Activated CD8-positive, alpha-beta memory T cell treated with anti-CD3 and anti-CD28 coated beads for 36 hours (primary cell): ENCODE data around the gene PNPLA3. TPM values are rescaled to one million over a fixed set of nuclear protein-coding genes. Genes with fewer than 3 reads are reported as not detected.

Source experiments
- CTCF ChIA-PET: fragments of 350-600 bp; sonication (Branson Sonifier 250); formaldehyde crosslinking; loops from one replicate; lab custom pipeline; 2021; ENCODE audit warnings: antibody characterized with exemption; lab: Charles Lee
- POLR2A ChIA-PET: fragments of 350-600 bp; sonication (Branson Sonifier 250); formaldehyde crosslinking; loops from one replicate; lab custom pipeline; 2021; ENCODE audit warnings: antibody characterized with exemption; lab: Charles Lee
- total RNA-seq, 2 experiments: library from RNA; stranded (reverse); gene quantifications; one replicate each; pipeline ENCODE4 v1.2.3, GENCODE V29; 2021

Gene PNPLA3
- total RNA-seq, 2 experiments from 2014 or later, result 0.15 to 0.42 TPM

DNA sequence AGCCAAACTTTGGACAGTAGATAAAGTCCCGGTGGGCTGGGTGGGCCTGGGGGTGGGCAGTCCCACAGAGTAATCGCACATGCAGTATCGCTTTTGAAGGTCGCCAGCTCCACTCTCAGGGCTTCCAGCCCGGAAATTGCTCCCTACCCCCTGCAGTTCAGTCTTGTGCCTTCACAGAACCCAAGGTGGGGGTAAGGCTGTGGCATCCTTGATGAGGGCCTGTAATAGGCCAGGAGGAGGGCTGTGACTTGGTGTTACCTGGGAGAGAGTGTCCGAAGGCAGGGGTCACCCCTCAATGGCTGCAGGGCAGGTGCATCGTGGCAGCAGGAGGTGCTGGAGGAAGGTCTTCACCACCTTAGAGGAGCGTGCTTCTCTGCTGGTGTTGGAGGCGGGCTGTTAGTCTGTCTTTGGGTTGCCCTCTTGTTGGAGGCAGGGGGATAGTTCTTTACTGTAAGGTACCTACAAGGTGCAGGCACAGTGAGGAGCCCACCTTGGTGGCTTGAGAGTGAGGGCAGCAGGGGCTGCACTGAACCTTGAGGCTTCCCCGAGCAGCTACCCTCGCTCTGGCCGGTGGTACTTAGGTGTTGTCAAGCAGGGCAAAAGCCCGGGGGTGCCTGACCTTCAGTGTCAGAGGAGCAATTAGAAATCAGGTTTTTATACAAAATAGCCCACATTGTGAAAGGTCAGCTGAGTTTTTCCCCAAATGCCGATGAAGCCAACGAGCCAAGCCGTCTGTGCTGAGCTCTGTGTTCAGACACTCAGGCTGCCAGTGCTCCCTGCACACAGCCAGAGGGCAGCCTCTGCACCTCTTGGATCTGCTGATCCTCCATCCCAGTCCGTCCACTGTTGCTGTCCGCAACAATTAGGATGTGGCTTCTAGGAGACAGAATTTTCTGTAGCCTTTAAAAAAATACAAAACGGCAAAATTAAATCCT, 53.5 kb downstream of the PNPLA3 start:
- POLR2A ChIA-PET, result no interaction called here
- CTCF ChIA-PET, result no interaction called here

DNA sequence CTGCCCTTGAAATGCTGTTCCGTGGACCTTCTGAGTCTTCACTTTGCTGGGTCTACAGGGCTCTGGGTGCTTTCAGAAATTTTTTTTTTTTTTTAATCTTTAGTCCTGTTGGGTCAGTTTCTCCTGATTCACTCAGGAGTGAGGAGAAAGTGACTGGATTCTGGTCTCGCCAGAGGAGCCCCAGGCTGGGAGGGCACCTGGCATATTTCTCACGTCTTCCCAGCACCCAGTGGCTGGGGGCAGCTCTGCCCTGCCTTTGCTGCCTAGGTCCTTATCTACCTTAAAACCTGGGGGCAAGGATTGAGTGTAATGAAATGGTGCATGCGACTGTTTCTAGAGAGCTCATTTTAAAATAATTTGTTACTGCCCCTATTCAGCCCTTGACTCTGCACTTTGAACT, 55.0 kb downstream of the PNPLA3 start:
- CTCF ChIA-PET, result no interaction called here
- POLR2A ChIA-PET, result interaction anchor here (1.0 kb wide), 1 partner anchor 12 kb away, joined by 3 read pairs; no protein-coding TSS in a partner anchor

DNA sequence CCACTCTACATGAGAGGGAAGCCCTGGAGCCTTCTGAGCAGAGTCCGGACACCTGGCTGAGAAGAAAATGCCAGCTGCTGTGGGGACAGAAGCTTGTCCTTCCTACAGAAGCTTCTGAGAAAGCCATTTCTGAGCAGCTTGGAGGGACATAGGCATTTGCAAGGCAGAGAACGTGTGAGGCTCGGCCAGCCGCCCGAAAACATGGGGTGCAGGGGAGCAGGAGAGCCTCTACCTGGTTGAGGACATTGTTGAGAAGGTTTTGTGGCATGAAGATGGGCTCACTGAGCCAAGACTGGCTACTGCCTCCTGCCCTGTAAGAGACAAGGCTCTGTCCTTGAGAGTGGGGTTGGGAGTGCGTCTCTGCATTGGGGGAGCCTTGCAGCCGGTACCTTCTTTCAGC, 57.0 kb downstream of the PNPLA3 start:
- POLR2A ChIA-PET, result no interaction called here
- CTCF ChIA-PET, result interaction anchor here (1.3 kb wide), 1 partner anchor 13 kb away, joined by 4 read pairs; no protein-coding TSS in a partner anchor

- POLR2A ChIA-PET, result no interaction called here
- CTCF ChIA-PET, result no interaction called here
Observed at GRCh38 chr22:43980996-43981395, 57.4 kb downstream of the PNPLA3 start.

GRCh38 chr22:43983808-43984207, 60.2 kb downstream of the PNPLA3 start:
- POLR2A ChIA-PET, result no interaction called here
- CTCF ChIA-PET, result interaction anchor here (1.0 kb wide), 1 partner anchor 9 kb away, joined by 4 read pairs; no protein-coding TSS in a partner anchor

GRCh38 chr22:43985532-43985931, 61.9 kb downstream of the PNPLA3 start:
- POLR2A ChIA-PET, result no interaction called here
- CTCF ChIA-PET, result interaction anchor here (0.8 kb wide), 1 partner anchor 27 kb away, joined by 3 read pairs; no protein-coding TSS in a partner anchor

DNA sequence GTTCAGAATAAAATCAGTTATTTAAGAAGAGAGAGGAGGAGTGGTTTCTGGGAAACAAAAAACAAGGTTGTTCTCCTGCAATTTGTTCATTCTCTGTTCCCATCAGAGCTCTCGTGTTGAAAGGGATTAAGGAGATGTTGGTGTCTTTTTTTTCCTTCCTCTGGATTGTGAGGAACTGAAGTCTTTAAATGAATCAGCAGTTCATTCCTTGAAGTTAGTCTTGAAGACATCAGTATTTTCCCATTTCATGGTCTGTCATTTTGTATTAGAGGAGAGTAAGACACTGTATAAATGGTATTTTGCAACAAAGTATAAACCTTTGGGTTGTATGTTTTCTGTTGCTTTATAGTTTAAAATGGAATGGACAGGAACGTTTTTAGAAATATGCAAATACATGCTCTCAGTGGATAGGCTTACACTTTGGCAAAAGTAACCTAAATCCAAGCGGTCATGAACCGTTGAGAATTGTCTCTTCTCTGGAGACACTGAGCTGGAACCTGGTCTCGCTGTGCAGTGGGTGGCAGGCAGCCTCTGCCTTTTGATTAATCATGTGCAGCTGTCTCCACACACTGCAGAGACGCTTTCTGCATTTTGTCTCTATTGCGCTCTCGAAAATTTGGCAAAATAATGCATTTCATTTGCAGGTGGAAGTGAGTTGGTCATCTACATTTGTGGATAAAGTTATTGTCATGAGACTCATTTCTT, 64.7 kb downstream of the PNPLA3 start:
- CTCF ChIA-PET, result interaction anchor here (1.2 to 1.3 kb wide), 3 partner anchors 36 to 637 kb away, joined by 3 to 4 read pairs (median 4); partner anchors contain the start of gene PARVB
- POLR2A ChIA-PET, result no interaction called here

DNA sequence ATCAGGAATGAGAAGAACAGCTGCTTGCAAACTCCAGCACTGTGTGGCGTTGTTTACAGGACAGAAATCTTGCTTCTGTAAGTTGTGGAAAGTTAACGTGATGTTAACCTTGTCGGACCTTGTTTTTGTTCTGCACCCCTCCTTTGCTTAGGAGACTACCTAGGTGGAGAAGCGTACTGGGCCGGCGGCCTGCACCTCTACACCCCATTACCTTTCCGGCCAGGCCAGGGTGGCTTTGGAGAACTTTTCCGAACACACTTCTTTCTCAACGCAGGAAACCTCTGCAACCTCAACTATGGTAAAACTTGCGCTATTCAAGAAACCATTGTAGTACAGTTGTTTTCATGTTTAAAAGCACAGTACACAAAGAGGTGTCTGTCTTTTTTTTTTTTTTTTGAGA, 65.4 kb downstream of the PNPLA3 start:
- CTCF ChIA-PET, result no interaction called here
- POLR2A ChIA-PET, result interaction anchor here (0.7 kb wide), 1 partner anchor 696 kb away, joined by 6 read pairs; no protein-coding TSS in a partner anchor

DNA sequence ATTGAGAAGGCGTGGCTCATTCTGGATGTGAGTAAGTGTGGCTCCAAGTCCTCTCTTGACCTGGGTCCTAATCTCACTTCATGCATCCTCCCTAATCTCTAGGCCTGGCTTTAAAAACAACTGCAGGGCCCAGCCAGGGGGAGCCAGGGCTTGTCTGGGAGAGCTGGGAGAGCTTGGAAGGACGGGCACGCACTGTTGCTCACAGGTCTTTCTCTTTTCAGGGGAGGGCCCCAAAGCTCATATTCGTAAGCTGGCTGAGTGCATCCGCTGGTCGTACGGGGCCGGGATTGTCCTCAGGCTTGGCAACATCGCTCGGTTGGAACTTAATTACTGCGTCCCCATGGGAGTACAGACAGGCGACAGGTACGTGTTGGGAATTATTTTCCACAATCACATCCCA, 66.4 kb downstream of the PNPLA3 start:
- ChIA-PET POLR2A (interaction anchor here (1.0 kb wide), 1 partner anchor 11 kb away, joined by 3 read pairs; no protein-coding TSS in a partner anchor), CTCF (interaction anchor here (0.9 to 2.1 kb wide), 3 partner anchors 96 to 636 kb away, joined by 3 to 5 read pairs (median 3); no protein-coding TSS in a partner anchor)

GRCh38 chr22:43991316-43992020, 67.9 kb downstream of the PNPLA3 start:
- ChIA-PET POLR2A (interaction anchor here (0.6 kb wide), 1 partner anchor 94 kb away, joined by 3 read pairs; no protein-coding TSS in a partner anchor), CTCF (interaction anchor here (1.3 to 2.1 kb wide), 3 partner anchors 90 to 576 kb away, joined by 3 to 5 read pairs (median 3); no protein-coding TSS in a partner anchor)

DNA sequence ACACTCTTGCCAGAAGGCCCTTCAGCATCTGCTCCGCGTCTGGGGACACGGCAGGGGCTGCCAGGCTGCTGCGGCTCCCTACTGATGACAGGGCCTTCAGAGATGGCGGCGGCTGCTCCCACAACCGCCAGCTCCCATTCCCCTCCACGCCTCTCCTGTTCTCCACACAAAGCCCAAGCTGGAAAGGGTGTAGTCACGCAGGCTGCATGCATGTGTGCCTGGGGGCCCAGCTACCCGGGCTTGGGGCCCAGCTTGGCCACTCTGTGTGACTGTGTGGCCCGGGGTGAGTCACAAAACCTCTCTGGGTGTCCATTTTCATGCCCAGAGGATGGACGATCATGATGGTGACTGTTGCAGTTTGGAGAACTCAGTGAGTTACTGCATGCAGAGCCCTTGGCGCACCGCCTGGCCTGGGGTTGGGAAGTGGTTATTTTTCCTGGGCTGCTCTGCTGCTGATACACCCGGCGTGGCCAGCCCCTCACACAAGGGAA, 68.8 kb downstream of the PNPLA3 start:
- CTCF ChIA-PET, result interaction anchor here (1.2 to 2.1 kb wide), 17 partner anchors 9 to 690 kb away, joined by 3 to 22 read pairs (median 5); no protein-coding TSS in a partner anchor
- POLR2A ChIA-PET, result no interaction called here

DNA sequence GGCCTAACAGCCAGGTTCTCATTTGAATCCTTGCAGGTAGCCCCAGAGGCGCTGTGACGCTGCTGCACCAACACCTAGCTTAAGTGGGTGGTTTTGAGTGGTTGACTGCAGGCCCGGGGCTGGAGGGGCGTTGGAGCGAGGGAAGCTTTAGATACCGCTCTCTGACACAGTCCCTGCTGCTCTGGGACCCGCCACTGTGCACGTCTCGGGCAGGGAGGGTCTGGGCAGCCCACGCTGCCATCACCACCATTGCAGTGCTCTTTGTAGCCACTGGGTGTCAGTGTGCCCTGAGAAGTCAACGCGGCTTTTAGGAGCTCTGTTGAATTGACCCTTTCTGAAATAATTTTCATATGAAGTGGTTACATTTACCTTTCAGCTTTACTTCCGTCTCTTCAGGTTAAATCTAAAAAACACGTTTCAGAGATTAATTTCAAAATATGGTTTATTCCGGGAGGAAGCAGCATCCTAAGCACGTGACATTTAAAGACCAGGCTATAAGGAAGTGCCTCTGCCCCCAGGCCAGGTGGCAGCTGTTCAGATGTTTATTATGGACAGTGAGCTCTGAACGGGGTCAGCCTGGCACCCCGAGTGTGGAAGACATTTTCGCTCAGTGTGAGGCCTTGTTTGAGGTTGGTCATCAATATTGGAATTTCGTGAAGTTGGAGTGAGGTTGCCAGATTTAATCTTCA, 69.6 kb downstream of the PNPLA3 start:
- CTCF ChIA-PET, result interaction anchor here (0.5 to 2.1 kb wide), 35 partner anchors 10 to 690 kb away, joined by 3 to 22 read pairs (median 4); partner anchors contain the start of genes PARVB and SAMM50
- POLR2A ChIA-PET, result interaction anchor here (0.5 to 1.4 kb wide), 2 partner anchors 38 to 643 kb away, joined by 3 read pairs; partner anchors contain the start of gene SAMM50

DNA sequence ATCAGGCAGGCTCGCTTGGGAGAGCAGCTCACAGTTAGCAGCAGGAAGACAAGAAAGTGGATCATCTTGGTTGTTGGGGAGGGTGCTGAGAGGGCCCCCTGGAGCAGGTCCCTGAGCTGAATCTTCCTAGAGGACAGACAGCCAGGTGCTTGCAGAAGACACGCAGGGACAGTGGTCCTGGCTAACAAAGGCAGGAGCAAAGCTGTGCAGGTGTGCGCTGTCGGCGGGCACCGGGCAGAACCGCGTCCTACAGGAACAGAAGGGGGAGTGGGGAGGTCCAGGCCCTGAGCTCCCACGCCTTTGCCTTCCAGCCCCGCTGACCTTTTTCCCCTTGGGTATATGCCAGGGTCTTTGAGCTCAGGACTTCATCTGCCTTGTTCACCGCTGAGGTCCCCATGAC, 70.4 kb downstream of the PNPLA3 start:
- ChIA-PET POLR2A (interaction anchor here (1.4 kb wide), 1 partner anchor 39 kb away, joined by 3 read pairs; the partner anchor contains the start of gene SAMM50), CTCF (interaction anchor here (0.6 to 2.1 kb wide), 18 partner anchors 9 to 728 kb away, joined by 3 to 22 read pairs (median 4); partner anchors contain the start of gene SAMM50)

- ChIA-PET CTCF (interaction anchor here (0.6 to 2.0 kb wide), 6 partner anchors 9 to 727 kb away, joined by 3 to 8 read pairs (median 4); no protein-coding TSS in a partner anchor), POLR2A (interaction anchor here (1.4 kb wide), 1 partner anchor 40 kb away, joined by 3 read pairs; the partner anchor contains the start of gene SAMM50)
Observed at GRCh38 chr22:43994416-43994815, 70.8 kb downstream of the PNPLA3 start.

DNA sequence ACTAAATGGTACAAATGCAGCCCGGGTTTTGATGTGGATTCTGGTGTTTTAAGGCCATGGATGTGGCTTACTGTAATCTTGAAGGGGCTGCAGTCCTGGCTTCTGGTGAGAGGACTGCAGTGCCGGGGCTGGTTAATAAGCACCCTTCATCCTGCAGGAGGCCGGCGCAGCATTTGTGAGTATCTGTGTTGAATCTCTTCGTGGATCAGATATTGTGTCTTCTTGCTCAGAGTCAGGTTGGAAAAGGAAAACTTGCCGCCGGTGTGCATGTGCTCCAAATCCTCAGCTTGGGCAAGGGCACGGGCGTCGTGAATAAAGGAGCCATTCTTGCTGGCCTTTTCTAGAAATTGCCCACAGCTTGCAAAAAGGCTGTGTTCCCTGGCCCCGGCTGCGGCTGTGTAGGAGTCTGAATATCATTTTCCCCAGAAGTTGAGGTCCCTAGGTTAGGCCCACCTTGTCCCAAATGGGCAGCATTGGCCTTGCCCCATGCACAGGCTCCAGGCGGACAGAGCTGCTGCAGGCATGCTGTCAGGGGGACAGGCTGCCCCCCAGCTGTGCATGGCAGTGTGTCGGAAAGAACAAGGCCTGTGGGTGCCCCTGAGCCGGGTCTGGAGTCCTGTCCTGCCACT, 71.6 kb downstream of the PNPLA3 start:
- POLR2A ChIA-PET, result no interaction called here
- CTCF ChIA-PET, result interaction anchor here (1.0 to 1.5 kb wide), 4 partner anchors 86 to 632 kb away, joined by 3 to 5 read pairs (median 4); no protein-coding TSS in a partner anchor

DNA sequence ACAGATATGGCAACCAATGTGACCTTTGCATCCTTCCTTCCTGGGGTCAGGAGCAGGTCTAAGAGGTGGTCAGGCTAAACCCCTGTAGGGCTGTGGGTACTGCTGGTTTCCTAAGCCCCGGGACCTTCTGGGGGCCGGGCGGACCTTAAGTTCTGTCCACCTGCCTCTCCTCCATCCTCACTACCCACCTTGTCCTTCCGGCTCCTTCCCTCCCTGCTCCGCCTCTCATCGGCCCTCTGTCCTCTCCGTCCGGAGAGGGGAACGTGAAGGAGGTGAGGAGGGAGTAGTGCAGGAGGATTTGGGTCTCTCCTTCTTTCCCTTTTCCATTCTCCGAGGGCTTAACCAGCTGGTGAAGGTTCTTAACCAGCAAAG, 72.2 kb downstream of the PNPLA3 start:
- CTCF ChIA-PET, result interaction anchor here (1.3 to 1.7 kb wide), 4 partner anchors 88 to 631 kb away, joined by 3 to 6 read pairs (median 4); no protein-coding TSS in a partner anchor

More for the DNA sequence above, 72.2 kb downstream of the PNPLA3 start:
- POLR2A ChIA-PET, result no interaction called here
